Liver (tissue), 9 donors: ENCODE results near the gene GRB14. TPM values are rescaled to one million over a fixed set of nuclear protein-coding genes. Genes with fewer than 3 reads are reported as not detected.

Experiments used
- DNase-seq: peaks from one replicate; pipeline ENCODE4 v3.0.0-alpha.2; 2017; ENCODE audit warnings: low spot score
- H3K27ac ChIP-seq, 2 donors: one replicate each; pipeline ENCODE4 v1.7.0; 2013; ENCODE audit warnings: inconsistent platforms in 2 of 2, low read length in 2 of 2, control low read depth in 1 of 2, low read depth in 1 of 2, mild to moderate bottlenecking in 1 of 2
- H3K27me3 ChIP-seq, 4 donors: one replicate each; pipeline versions ENCODE4 v1.6.1 to v1.7.0; 2013; ENCODE audit warnings: low read length in 3 of 4, inconsistent platforms in 1 of 4, mild to moderate bottlenecking in 1 of 4, moderate library complexity in 1 of 4; ENCODE audit not compliant: control insufficient read depth in 4 of 4, insufficient read depth in 4 of 4
- H3K36me3 ChIP-seq, 4 donors: one replicate each; pipeline versions ENCODE4 v1.6.1 to v1.7.0; 2013; ENCODE audit warnings: low read length in 3 of 4, mild to moderate bottlenecking in 3 of 4, low read depth in 1 of 4, moderate library complexity in 1 of 4; ENCODE audit not compliant: control insufficient read depth in 4 of 4, insufficient read depth in 3 of 4
- H3K4me1 ChIP-seq, 4 donors: one replicate each; pipeline versions ENCODE4 v1.6.1 to v1.7.0; 2013; ENCODE audit warnings: low read length in 3 of 4, mild to moderate bottlenecking in 3 of 4, moderate library complexity in 1 of 4; ENCODE audit not compliant: control insufficient read depth in 4 of 4, insufficient read depth in 4 of 4
- H3K4me3 ChIP-seq, 3 donors: one replicate each; pipeline versions ENCODE4 v1.6.1 to v1.7.0; 2013; ENCODE audit warnings: low read length in 3 of 3, control low read depth in 1 of 3, low read depth in 1 of 3, mild to moderate bottlenecking in 1 of 3
- H3K9ac ChIP-seq, 2 donors: one replicate each; pipeline ENCODE4 v1.7.0; 2013; ENCODE audit warnings: low read length in 2 of 2, mild to moderate bottlenecking in 2 of 2, moderate library complexity in 2 of 2, control low read depth in 1 of 2, low read depth in 1 of 2
- H3K9me3 ChIP-seq, 4 donors: one replicate each; pipeline versions ENCODE4 v1.6.1 to v1.7.0; 2013; ENCODE audit warnings: low read length in 3 of 4; ENCODE audit not compliant: control insufficient read depth in 4 of 4
- ATF3 ChIP-seq: IDR thresholded peaks from 2 replicates; pipeline ENCODE4 v1.6.1; 2016; ENCODE audit warnings: antibody characterized with exemption
- EGR1 ChIP-seq, 2 donors: IDR thresholded peaks; 2 replicates each; pipeline ENCODE4 v1.6.1; 2016 to 2018; ENCODE audit warnings: antibody characterized with exemption in 2 of 2, low read depth in 2 of 2
- FOXA1 ChIP-seq: IDR thresholded peaks from 2 replicates; pipeline ENCODE4 v1.6.1; 2016; ENCODE audit warnings: antibody characterized with exemption
- FOXA2 ChIP-seq: IDR thresholded peaks from 2 replicates; pipeline ENCODE4 v1.6.1; 2016; ENCODE audit warnings: antibody characterized with exemption
- GABPA ChIP-seq, 2 donors: IDR thresholded peaks in 1 of 2; conservative IDR thresholded peaks in 1 of 2; 2 replicates each; pipeline ENCODE4 v1.6.1; 2016; ENCODE audit warnings: antibody characterized with exemption in 2 of 2, mild to moderate bottlenecking in 1 of 2, moderate library complexity in 1 of 2
- HNF4A ChIP-seq, 2 donors: conservative IDR thresholded peaks; 2 replicates each; pipeline ENCODE4 v1.6.1; 2016; ENCODE audit warnings: antibody characterized with exemption in 2 of 2, mild to moderate bottlenecking in 2 of 2
- HNF4G ChIP-seq: IDR thresholded peaks from 2 replicates; pipeline ENCODE4 v1.6.1; 2016; ENCODE audit warnings: antibody characterized with exemption
- JUND ChIP-seq, 2 donors: IDR thresholded peaks; 2 replicates each; pipeline ENCODE4 v1.6.1; 2016; ENCODE audit warnings: antibody characterized with exemption in 2 of 2
- MAX ChIP-seq: IDR thresholded peaks from 2 replicates; pipeline ENCODE4 v1.6.1; 2016; ENCODE audit warnings: antibody characterized with exemption
- NR2F2 ChIP-seq: IDR thresholded peaks from 2 replicates; pipeline ENCODE4 v1.6.1; 2016; ENCODE audit warnings: antibody characterized with exemption
- RAD21 ChIP-seq, 2 donors: IDR thresholded peaks; 2 replicates each; pipeline ENCODE4 v1.6.1; 2016; ENCODE audit warnings: antibody characterized with exemption in 2 of 2, mild to moderate bottlenecking in 2 of 2
- RXRA ChIP-seq, 2 donors: IDR thresholded peaks; 2 replicates each; pipeline ENCODE4 v1.6.1; 2017 to 2018; ENCODE audit warnings: antibody characterized with exemption in 2 of 2, mild to moderate bottlenecking in 1 of 2
- SP1 ChIP-seq: IDR thresholded peaks from 2 replicates; pipeline ENCODE4 v1.6.1; 2018; ENCODE audit warnings: antibody characterized with exemption, mild to moderate bottlenecking
- TAF1 ChIP-seq: conservative IDR thresholded peaks from 2 replicates; pipeline ENCODE4 v1.6.1; 2016; ENCODE audit warnings: antibody characterized with exemption, mild to moderate bottlenecking
- YY1 ChIP-seq: IDR thresholded peaks from 2 replicates; pipeline ENCODE4 v1.6.1; 2016; ENCODE audit warnings: antibody characterized with exemption, mild to moderate bottlenecking
- WGBS: extraction: QIAGEN DNeasy Blood & Tissue Kit; methylation state at CpG from one replicate; pipeline ENCODE4 v1.1.7; 2013; 5-methylcytosine and 5-hydroxymethylcytosine counted together
- polyA plus RNA-seq, 2 donors: library from polyadenylated mRNA; stranded (reverse) in 1 of 2; unstranded in 1 of 2; fragments of 200-250 nt in 1 of 2; fragments of >200 nt in 1 of 2; fragmentation: Nextera tagmentation in 1 of 2; extraction: Ambion mirVana in 1 of 2; gene quantifications; one replicate each; pipeline versions ENCODE4 v1.2.1 to v1.2.3, GENCODE V29; 2013 to 2015
- total RNA-seq, 2 donors: library from RNA; depleted of rRNA; stranded (reverse); fragments of >200 nt; gene quantifications; one replicate each; pipeline ENCODE4 v1.2.3, GENCODE V29; 2014
- TF ChIP-seq, protein P1 (sequence below): IDR thresholded peaks from 2 replicates; pipeline ENCODE4 v1.6.1; 2016; ENCODE audit warnings: antibody characterized with exemption, mild to moderate bottlenecking
- TF ChIP-seq, protein P2 (sequence below): fragments of 150-350 bp; IDR thresholded peaks from 2 replicates; pipeline ENCODE4 v1.5.1; 2017; ENCODE audit warnings: improper control_type of control experiment, low read depth, low read length; ENCODE audit not compliant: missing input control
- TF ChIP-seq, protein P3 (sequence below): IDR thresholded peaks from 2 replicates; pipeline ENCODE4 v1.6.1; 2016; ENCODE audit warnings: antibody characterized with exemption
- donor health status: healthy.
- donor health status: healthy.
- donor health status: healthy.
- donor health status: healthy.
- donor health status: healthy.

Gene GRB14
- total and polyA plus RNA-seq, 4 donors = 1.0 to 119 (median 33.0) TPM

GRCh38 chr2:164495491-164496223, 125.6 kb downstream of the GRB14 start:
- no peaks in the 10 kb centered on the region for H3K27me3 ChIP-seq
- H3K4me3 ChIP-seq = no peak overlapping the region
- 22% methylated on average over 6 of the region's 6 CpGs for WGBS
- no peak for TF ChIP-seq HNF4G
- no peak for TF ChIP-seq ATF3
- peak; percentile 76 to 80 for TF ChIP-seq RAD21 (IDR thresholded peaks at IDR 0.05)
- TF ChIP-seq SP1 = no peak
- peak; percentile 6 to 39 for TF ChIP-seq HNF4A (conservative IDR thresholded peaks at IDR 0.05)
- TF ChIP-seq NR2F2 = no peak
- no peak for TF ChIP-seq JUND (IDR thresholded peaks at IDR 0.05)
- peak; percentile 9 for TF ChIP-seq FOXA2
- no peak for TF ChIP-seq FOXA1
- TF ChIP-seq YY1 = peak; percentile 47
- TF ChIP-seq, protein P1, sequence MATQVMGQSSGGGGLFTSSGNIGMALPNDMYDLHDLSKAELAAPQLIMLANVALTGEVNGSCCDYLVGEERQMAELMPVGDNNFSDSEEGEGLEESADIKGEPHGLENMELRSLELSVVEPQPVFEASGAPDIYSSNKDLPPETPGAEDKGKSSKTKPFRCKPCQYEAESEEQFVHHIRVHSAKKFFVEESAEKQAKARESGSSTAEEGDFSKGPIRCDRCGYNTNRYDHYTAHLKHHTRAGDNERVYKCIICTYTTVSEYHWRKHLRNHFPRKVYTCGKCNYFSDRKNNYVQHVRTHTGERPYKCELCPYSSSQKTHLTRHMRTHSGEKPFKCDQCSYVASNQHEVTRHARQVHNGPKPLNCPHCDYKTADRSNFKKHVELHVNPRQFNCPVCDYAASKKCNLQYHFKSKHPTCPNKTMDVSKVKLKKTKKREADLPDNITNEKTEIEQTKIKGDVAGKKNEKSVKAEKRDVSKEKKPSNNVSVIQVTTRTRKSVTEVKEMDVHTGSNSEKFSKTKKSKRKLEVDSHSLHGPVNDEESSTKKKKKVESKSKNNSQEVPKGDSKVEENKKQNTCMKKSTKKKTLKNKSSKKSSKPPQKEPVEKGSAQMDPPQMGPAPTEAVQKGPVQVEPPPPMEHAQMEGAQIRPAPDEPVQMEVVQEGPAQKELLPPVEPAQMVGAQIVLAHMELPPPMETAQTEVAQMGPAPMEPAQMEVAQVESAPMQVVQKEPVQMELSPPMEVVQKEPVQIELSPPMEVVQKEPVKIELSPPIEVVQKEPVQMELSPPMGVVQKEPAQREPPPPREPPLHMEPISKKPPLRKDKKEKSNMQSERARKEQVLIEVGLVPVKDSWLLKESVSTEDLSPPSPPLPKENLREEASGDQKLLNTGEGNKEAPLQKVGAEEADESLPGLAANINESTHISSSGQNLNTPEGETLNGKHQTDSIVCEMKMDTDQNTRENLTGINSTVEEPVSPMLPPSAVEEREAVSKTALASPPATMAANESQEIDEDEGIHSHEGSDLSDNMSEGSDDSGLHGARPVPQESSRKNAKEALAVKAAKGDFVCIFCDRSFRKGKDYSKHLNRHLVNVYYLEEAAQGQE = no peak
- TF ChIP-seq GABPA (IDR thresholded peaks at IDR 0.05 in 1 of 2, conservative IDR thresholded peaks at IDR 0.05 in 1 of 2) = no peak
- TF ChIP-seq, protein P2, sequence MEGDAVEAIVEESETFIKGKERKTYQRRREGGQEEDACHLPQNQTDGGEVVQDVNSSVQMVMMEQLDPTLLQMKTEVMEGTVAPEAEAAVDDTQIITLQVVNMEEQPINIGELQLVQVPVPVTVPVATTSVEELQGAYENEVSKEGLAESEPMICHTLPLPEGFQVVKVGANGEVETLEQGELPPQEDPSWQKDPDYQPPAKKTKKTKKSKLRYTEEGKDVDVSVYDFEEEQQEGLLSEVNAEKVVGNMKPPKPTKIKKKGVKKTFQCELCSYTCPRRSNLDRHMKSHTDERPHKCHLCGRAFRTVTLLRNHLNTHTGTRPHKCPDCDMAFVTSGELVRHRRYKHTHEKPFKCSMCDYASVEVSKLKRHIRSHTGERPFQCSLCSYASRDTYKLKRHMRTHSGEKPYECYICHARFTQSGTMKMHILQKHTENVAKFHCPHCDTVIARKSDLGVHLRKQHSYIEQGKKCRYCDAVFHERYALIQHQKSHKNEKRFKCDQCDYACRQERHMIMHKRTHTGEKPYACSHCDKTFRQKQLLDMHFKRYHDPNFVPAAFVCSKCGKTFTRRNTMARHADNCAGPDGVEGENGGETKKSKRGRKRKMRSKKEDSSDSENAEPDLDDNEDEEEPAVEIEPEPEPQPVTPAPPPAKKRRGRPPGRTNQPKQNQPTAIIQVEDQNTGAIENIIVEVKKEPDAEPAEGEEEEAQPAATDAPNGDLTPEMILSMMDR = peak; percentile 46
- TF ChIP-seq RXRA (IDR thresholded peaks at IDR 0.05) = peak in 1 of 2 donors; percentile 13
- no peak for TF ChIP-seq MAX
- TF ChIP-seq EGR1 (IDR thresholded peaks at IDR 0.05; ENCODE audit: low read depth in 2 of 2) = no peak
- TF ChIP-seq, protein P3, sequence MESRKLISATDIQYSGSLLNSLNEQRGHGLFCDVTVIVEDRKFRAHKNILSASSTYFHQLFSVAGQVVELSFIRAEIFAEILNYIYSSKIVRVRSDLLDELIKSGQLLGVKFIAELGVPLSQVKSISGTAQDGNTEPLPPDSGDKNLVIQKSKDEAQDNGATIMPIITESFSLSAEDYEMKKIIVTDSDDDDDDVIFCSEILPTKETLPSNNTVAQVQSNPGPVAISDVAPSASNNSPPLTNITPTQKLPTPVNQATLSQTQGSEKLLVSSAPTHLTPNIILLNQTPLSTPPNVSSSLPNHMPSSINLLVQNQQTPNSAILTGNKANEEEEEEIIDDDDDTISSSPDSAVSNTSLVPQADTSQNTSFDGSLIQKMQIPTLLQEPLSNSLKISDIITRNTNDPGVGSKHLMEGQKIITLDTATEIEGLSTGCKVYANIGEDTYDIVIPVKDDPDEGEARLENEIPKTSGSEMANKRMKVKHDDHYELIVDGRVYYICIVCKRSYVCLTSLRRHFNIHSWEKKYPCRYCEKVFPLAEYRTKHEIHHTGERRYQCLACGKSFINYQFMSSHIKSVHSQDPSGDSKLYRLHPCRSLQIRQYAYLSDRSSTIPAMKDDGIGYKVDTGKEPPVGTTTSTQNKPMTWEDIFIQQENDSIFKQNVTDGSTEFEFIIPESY = peak; percentile 13
- TF ChIP-seq TAF1 = no peak
- H3K9me3 ChIP-seq = no peaks in the 10 kb centered on the region
- H3K9ac ChIP-seq = no peak overlapping the region
- DNase-seq = no peak
- peaks cover 0 to 3% (median 0%) of the 10 kb centered on the region in 4 donors for H3K4me1 ChIP-seq
- peaks cover 0 to 23% (median 10%) of the 10 kb centered on the region in 4 donors for H3K36me3 ChIP-seq
- no peak overlapping the region for H3K27ac ChIP-seq
